DOHH2 (cell line): Measurements from ENCODE around the gene RARG.

ENCODE experiments used
- EZH2phosphoT487 ChIP-seq: fragments of 200-600 bp; sonication (generic); IDR thresholded peaks from 2 replicates; pipeline ENCODE4 v1.6.1; 2017; ENCODE audit warnings: borderline replicate concordance, mild to moderate bottlenecking, antibody characterized with exemption, low read length, moderate library complexity, mixed read lengths
- TF ChIP-seq, protein P1 (sequence below): fragments of 200-600 bp; sonication (generic); IDR thresholded peaks from one replicate; pipeline ENCODE4 v1.5.1; 2014; ENCODE audit warnings: antibody characterized with exemption, mild to moderate bottlenecking, low read depth, low read length; ENCODE audit not compliant: poor library complexity, severe bottlenecking

- TF ChIP-seq, protein P1, sequence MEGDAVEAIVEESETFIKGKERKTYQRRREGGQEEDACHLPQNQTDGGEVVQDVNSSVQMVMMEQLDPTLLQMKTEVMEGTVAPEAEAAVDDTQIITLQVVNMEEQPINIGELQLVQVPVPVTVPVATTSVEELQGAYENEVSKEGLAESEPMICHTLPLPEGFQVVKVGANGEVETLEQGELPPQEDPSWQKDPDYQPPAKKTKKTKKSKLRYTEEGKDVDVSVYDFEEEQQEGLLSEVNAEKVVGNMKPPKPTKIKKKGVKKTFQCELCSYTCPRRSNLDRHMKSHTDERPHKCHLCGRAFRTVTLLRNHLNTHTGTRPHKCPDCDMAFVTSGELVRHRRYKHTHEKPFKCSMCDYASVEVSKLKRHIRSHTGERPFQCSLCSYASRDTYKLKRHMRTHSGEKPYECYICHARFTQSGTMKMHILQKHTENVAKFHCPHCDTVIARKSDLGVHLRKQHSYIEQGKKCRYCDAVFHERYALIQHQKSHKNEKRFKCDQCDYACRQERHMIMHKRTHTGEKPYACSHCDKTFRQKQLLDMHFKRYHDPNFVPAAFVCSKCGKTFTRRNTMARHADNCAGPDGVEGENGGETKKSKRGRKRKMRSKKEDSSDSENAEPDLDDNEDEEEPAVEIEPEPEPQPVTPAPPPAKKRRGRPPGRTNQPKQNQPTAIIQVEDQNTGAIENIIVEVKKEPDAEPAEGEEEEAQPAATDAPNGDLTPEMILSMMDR = no peak
- no peak for TF ChIP-seq EZH2phosphoT487
Observed at GRCh38 chr12:53205747-53206419, 26.1 kb downstream of the RARG start.
